Right atrium auricular region (tissue), 2 donors: ENCODE results near the gene ZNF830. TPM values are rescaled to one million over a fixed set of nuclear protein-coding genes. Genes with fewer than 3 reads are reported as not detected.

Source experiments
- DNase-seq: peaks from one replicate; pipeline ENCODE4 v3.0.0-alpha.2; 2019; ENCODE audit warnings: low spot score
- H3K27ac ChIP-seq, 2 donors: fragments of 200-600 bp; sonication (generic); 1 replicate in 1 of 2; 2 replicates in 1 of 2; pipeline ENCODE4 v1.5.1; 2016 to 2019
- H3K27me3 ChIP-seq, 2 donors: fragments of 200-600 bp; sonication (generic); one replicate each; pipeline versions ENCODE4 v1.5.1 to v1.6.0; 2017 to 2019
- H3K36me3 ChIP-seq: fragments of 200-600 bp; sonication (generic); one replicate; pipeline ENCODE4 v1.5.1; 2016
- H3K4me1 ChIP-seq, 2 donors: fragments of 200-600 bp; sonication (generic); one replicate each; pipeline versions ENCODE4 v1.5.1 to v1.6.0; 2017 to 2019
- H3K4me3 ChIP-seq, 2 donors: fragments of 200-600 bp; sonication (generic); 1 replicate in 1 of 2; 2 replicates in 1 of 2; pipeline ENCODE4 v1.5.1; 2017 to 2019; ENCODE audit warnings: mild to moderate bottlenecking in 1 of 2, moderate library complexity in 1 of 2
- H3K9me3 ChIP-seq, 2 donors: fragments of 200-600 bp; sonication (generic); one replicate each; pipeline ENCODE4 v1.5.1; 2019
- total RNA-seq, 2 donors: library from RNA; depleted of rRNA; stranded (reverse); fragments of >200 nt; gene quantifications; one replicate each; pipeline ENCODE4 v1.1.0, GENCODE V29; 2016
- TF ChIP-seq, protein P1 (sequence below), 2 donors: fragments of 200-600 bp; sonication (generic); IDR thresholded peaks; one replicate each; pipeline ENCODE4 v1.5.1; 2019; ENCODE audit warnings: antibody characterized with exemption in 2 of 2

Gene ZNF830
- total RNA-seq, 2 donors from 2014 or later = 5.4 to 8.1 TPM

DNA sequence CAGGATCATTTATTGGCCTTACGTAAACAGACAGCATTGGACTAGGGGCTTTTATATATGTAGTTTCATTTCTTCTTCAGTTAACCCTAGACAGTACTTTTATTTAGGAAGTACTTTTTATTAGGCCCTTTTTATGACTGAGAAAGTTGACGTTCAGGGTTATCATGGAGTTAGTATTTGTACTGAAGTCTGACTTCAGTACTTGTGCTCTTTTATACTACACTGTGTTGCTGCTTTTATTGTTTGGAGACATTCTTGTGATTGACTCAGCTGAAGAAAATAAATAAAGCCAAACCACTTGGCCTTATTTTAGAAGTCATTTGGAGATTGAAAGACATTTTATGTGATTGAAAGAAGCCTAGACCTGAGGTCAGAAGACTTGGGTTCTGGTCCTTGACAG lies 25.9 kb downstream of the ZNF830 start:
- Histone ChIP-seq H3K36me3 (peaks cover 49% of the 10 kb centered on the region), H3K27ac (no peak overlapping the region), H3K4me1 (peaks cover 0 to 13% of the 10 kb centered on the region in 2 donors), H3K4me3 (no peak overlapping the region), H3K27me3 (no peaks in the 10 kb centered on the region), H3K9me3 (no peaks in the 10 kb centered on the region)
- TF ChIP-seq, protein P1, sequence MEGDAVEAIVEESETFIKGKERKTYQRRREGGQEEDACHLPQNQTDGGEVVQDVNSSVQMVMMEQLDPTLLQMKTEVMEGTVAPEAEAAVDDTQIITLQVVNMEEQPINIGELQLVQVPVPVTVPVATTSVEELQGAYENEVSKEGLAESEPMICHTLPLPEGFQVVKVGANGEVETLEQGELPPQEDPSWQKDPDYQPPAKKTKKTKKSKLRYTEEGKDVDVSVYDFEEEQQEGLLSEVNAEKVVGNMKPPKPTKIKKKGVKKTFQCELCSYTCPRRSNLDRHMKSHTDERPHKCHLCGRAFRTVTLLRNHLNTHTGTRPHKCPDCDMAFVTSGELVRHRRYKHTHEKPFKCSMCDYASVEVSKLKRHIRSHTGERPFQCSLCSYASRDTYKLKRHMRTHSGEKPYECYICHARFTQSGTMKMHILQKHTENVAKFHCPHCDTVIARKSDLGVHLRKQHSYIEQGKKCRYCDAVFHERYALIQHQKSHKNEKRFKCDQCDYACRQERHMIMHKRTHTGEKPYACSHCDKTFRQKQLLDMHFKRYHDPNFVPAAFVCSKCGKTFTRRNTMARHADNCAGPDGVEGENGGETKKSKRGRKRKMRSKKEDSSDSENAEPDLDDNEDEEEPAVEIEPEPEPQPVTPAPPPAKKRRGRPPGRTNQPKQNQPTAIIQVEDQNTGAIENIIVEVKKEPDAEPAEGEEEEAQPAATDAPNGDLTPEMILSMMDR (IDR thresholded peaks at IDR 0.05) = no peak
- no peak for DNase-seq

DNA sequence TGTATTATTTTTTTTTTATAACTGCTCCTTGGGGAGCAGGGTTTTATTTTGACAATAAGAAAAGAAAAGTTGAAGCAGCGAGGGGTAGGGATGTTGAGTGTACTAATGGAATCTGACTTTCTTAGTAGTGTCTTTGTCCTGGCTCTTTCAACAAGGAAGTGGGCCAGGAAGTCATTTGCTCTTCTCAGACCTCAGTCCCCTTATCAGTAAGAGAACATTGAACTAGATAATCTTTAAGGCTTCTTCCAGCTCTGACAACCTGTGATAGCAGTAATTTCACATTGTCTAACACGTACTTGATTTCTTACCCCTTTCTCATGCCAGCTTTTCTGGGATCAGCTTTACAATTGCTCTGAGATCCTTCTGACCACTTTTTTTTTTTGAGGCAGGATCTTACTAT lies 27.3 kb downstream of the ZNF830 start:
- no peak overlapping the region for H3K27ac ChIP-seq
- H3K9me3 ChIP-seq = no peaks in the 10 kb centered on the region
- peaks cover 63% of the 10 kb centered on the region for H3K36me3 ChIP-seq
- peaks cover 0 to 9% of the 10 kb centered on the region in 2 donors for H3K4me1 ChIP-seq
- TF ChIP-seq, protein P1 (IDR thresholded peaks at IDR 0.05) = no peak
- DNase-seq = no peak
- no peak overlapping the region for H3K4me3 ChIP-seq
- H3K27me3 ChIP-seq = no peaks in the 10 kb centered on the region

DNA sequence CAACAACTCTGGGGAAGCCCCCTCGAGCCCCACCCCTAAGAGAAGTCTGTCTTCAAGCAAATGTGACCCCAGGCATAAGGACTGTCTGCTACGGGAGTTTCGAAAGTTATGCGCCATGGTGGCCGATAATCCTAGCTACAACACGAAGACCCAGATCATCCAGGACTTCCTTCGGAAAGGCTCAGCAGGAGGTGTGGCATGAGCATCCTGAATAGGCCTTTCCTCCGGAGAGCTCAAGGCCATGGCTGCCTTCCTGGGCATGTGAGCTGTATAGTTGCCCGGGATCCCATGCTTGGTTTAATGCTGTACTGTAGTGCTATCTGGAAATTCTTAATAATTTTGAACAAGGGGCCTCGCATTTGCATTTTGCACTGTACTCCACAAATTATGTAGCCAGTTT lies 28.1 kb downstream of the ZNF830 start:
- Histone ChIP-seq H3K27me3 (no peaks in the 10 kb centered on the region), H3K4me1 (peaks cover 0 to 9% of the 10 kb centered on the region in 2 donors), H3K27ac (no peak overlapping the region), H3K9me3 (no peaks in the 10 kb centered on the region), H3K36me3 (peaks cover 71% of the 10 kb centered on the region), H3K4me3 (no peak overlapping the region)
- no peak for DNase-seq
- TF ChIP-seq, protein P1 (IDR thresholded peaks at IDR 0.05) = no peak

DNA sequence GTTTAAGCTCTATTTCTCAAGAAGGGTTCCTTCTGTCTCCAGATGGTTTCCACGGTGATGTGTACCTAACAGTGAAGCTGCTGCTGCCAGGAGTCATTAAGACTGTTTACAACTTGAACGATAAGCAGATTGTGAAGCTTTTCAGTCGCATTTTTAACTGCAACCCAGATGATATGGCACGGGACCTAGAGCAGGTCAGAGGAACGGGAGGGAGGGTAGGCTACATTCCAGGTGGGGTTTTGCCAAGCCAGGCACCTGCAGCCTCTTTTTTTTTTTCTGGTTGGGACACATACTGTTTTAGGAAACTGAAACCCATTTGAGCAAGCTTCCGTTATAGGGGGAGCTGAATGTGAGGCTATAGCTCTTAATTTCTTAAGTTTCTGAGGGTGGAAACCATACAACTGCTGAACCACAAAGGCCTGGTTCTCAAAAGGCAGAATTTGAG lies 29.6 kb downstream of the ZNF830 start:
- H3K4me3 ChIP-seq = no peak overlapping the region
- H3K27me3 ChIP-seq = no peaks in the 10 kb centered on the region
- no peak for DNase-seq
- TF ChIP-seq, protein P1 (IDR thresholded peaks at IDR 0.05) = no peak
- H3K9me3 ChIP-seq = no peaks in the 10 kb centered on the region
- peaks cover 0 to 9% of the 10 kb centered on the region in 2 donors for H3K4me1 ChIP-seq
- H3K27ac ChIP-seq = peak overlapping the region in 1 of 2 donors; percentile 45
- peaks cover 83% of the 10 kb centered on the region for H3K36me3 ChIP-seq

DNA sequence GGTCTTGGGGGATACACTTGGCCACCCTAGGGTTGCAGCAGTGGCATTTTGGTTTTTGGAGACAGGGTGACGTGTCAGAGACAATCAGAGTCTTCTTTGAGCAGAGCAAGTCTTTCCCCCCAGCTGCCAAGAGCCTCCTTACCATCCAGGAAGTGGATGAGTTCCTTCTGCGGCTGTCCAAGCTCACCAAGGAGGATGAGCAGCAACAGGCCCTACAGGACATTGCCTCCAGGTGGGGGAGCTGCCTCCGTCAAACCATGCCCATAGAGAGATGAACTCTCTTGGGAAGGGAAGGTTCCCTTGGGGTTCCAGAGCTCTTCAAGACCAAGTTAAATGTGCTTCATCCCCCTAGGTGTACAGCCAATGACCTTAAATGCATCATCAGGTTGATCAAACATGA lies 30.3 kb downstream of the ZNF830 start:
- no peak for DNase-seq

More for the DNA sequence above, 30.3 kb downstream of the ZNF830 start:
- H3K36me3 ChIP-seq = peaks cover 77% of the 10 kb centered on the region
- H3K9me3 ChIP-seq = no peaks in the 10 kb centered on the region
- H3K27ac ChIP-seq = peak overlapping the region in 1 of 2 donors; percentile 45
- TF ChIP-seq, protein P1 (IDR thresholded peaks at IDR 0.05) = no peak
- peaks cover 0 to 10% of the 10 kb centered on the region in 2 donors for H3K4me1 ChIP-seq
- H3K4me3 ChIP-seq = no peak overlapping the region
- H3K27me3 ChIP-seq = no peaks in the 10 kb centered on the region
